ENCODE results near the gene ESRRB.

Gene ESRRB

GRCh38 chr14:76518366-76518765 is 142.4 kb downstream of the ESRRB start:
- CTCF ChIA-PET = no interaction called here

DNA sequence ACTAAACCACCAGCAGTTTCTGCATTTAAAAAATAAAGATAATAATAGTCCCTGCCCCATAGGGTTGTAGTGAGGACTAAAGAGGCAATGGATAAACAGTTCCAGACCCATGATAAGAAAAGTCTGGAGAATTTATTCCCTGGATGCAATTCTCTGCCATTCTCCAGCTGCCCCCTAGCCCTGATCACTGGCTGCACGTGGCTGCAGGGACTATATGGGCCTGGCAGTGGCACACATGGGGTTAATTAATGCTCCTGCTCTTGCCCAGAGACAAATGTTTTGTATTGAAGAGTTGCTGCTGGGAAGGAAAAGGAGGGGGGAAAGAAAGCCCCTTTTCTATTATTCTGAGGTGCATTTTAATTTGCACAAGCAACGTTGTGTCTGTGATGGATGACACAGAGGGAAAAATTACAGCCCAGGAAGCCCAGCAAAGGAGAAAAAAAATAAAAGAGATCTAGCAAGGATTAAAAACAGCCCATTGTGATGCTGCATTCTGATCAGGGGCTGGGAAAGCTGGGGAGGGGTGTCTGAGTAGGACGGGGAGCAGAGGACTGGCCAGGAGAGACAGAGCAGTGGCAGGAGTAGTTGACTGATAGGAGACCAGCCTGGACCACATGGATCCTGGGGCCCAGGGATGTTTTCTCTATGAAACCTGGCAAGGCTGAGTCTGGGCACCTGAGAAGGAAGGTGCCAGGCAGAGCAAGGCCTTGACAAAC is 149.3 kb downstream of the ESRRB start:
- TF ChIP-seq ZSCAN30 (tag by site-specific recombination; IDR thresholded peaks at IDR 0.05) (no peak), ZBTB8A (tag by site-specific recombination; IDR thresholded peaks at IDR 0.05) (no peak), MZF1 (tag by site-specific recombination; IDR thresholded peaks at IDR 0.05; ENCODE audit: borderline replicate concordance) (no peak), ZBTB7A (tag by site-specific recombination; IDR thresholded peaks at IDR 0.05; ENCODE audit: low read depth) (no peak), SETDB1 (IDR thresholded peaks at IDR 0.05; ENCODE audit: insufficient read length, low read length) (no peak), ZNF169 (tag by site-specific recombination; IDR thresholded peaks at IDR 0.05) (no peak)
- TF ChIP-seq, protein P1, sequence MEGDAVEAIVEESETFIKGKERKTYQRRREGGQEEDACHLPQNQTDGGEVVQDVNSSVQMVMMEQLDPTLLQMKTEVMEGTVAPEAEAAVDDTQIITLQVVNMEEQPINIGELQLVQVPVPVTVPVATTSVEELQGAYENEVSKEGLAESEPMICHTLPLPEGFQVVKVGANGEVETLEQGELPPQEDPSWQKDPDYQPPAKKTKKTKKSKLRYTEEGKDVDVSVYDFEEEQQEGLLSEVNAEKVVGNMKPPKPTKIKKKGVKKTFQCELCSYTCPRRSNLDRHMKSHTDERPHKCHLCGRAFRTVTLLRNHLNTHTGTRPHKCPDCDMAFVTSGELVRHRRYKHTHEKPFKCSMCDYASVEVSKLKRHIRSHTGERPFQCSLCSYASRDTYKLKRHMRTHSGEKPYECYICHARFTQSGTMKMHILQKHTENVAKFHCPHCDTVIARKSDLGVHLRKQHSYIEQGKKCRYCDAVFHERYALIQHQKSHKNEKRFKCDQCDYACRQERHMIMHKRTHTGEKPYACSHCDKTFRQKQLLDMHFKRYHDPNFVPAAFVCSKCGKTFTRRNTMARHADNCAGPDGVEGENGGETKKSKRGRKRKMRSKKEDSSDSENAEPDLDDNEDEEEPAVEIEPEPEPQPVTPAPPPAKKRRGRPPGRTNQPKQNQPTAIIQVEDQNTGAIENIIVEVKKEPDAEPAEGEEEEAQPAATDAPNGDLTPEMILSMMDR (tag by site-specific recombination; IDR thresholded peaks at IDR 0.05) = no peak
- CTCF ChIA-PET = interaction anchor here (0.6 to 0.7 kb wide), 2 partner anchors 68 to 123 kb away, joined by 3 read pairs; no protein-coding TSS in a partner anchor
- Histone ChIP-seq H3K9me3 (ENCODE audit: control insufficient read depth, insufficient read depth, low read depth, low read length) (no peaks in the 10 kb centered on the region), H3K27ac (ENCODE audit: extremely low read depth, low read depth, low read length) (no peak overlapping the region), H3K4me3 (ENCODE audit: low read depth, low read length) (no peak overlapping the region), H3K4me1 (ENCODE audit: control insufficient read depth, insufficient read depth, low read length) (no peaks in the 10 kb centered on the region), H3K36me3 (ENCODE audit: control insufficient read depth in 2 of 2, insufficient read depth in 1 of 2, low read length in 2 of 2) (no peaks in the 10 kb centered on the region)
- POLR2A ChIA-PET = no interaction called here

More at GRCh38 chr14:76518366-76518765, 142.4 kb downstream of the ESRRB start:
- Histone ChIP-seq H3K27ac (ENCODE audit: extremely low read depth, low read depth, low read length) (no peak overlapping the region), H3K36me3 (ENCODE audit: control insufficient read depth in 2 of 2, insufficient read depth in 1 of 2, low read length in 2 of 2) (no peaks in the 10 kb centered on the region), H3K9me3 (ENCODE audit: control insufficient read depth, insufficient read depth, low read depth, low read length) (no peaks in the 10 kb centered on the region), H3K4me1 (ENCODE audit: control insufficient read depth, insufficient read depth, low read length) (no peaks in the 10 kb centered on the region), H3K4me3 (ENCODE audit: low read depth, low read length) (no peak overlapping the region)
- TF ChIP-seq ZNF555 (tag by site-specific recombination; conservative IDR thresholded peaks at IDR 0.05) (no peak), ZNF112 (tag by site-specific recombination; IDR thresholded peaks at IDR 0.05) (no peak), GLIS2 (tag by site-specific recombination; IDR thresholded peaks at IDR 0.05) (no peak), ZBTB49 (tag by site-specific recombination; IDR thresholded peaks at IDR 0.05; ENCODE audit: low read depth) (no peak), KLF9 (tag by site-specific recombination; IDR thresholded peaks at IDR 0.05; ENCODE audit: low read depth) (no peak), MZF1 (tag by site-specific recombination; IDR thresholded peaks at IDR 0.05; ENCODE audit: borderline replicate concordance) (no peak), ZNF571 (tag by site-specific recombination; IDR thresholded peaks at IDR 0.05) (no peak), MEIS1 (CRISPR knock-in tag; IDR thresholded peaks at IDR 0.05; ENCODE audit: borderline replicate concordance) (no peak), YY1 (tag by site-specific recombination; IDR thresholded peaks at IDR 0.05) (no peak), ZNF514 (tag by site-specific recombination; IDR thresholded peaks at IDR 0.05) (no peak), ZNF155 (tag by site-specific recombination; IDR thresholded peaks at IDR 0.05) (no peak), ZFP3 (tag by site-specific recombination; IDR thresholded peaks at IDR 0.05; ENCODE audit: low read depth) (no peak), OSR2 (tag by site-specific recombination; IDR thresholded peaks at IDR 0.05) (no peak), ZNF302 (tag by site-specific recombination; IDR thresholded peaks at IDR 0.05; ENCODE audit: low read depth) (no peak)
- TF ChIP-seq, protein P2, sequence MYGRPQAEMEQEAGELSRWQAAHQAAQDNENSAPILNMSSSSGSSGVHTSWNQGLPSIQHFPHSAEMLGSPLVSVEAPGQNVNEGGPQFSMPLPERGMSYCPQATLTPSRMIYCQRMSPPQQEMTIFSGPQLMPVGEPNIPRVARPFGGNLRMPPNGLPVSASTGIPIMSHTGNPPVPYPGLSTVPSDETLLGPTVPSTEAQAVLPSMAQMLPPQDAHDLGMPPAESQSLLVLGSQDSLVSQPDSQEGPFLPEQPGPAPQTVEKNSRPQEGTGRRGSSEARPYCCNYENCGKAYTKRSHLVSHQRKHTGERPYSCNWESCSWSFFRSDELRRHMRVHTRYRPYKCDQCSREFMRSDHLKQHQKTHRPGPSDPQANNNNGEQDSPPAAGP (tag by site-specific recombination; IDR thresholded peaks at IDR 0.05) = no peak
- POLR2A ChIA-PET = no interaction called here
